ENCODE results near the gene TTC13. TPM values are rescaled to one million over a fixed set of nuclear protein-coding genes. Genes with fewer than 3 reads are reported as not detected.

TTC13 gene
- total and polyA plus RNA-seq, 10 of the 15 experiments (the other 5 are each of a cell fraction or from before 2014, with no cell fraction given), result 5.8 to 30.8 (median 18.5) TPM

DNA sequence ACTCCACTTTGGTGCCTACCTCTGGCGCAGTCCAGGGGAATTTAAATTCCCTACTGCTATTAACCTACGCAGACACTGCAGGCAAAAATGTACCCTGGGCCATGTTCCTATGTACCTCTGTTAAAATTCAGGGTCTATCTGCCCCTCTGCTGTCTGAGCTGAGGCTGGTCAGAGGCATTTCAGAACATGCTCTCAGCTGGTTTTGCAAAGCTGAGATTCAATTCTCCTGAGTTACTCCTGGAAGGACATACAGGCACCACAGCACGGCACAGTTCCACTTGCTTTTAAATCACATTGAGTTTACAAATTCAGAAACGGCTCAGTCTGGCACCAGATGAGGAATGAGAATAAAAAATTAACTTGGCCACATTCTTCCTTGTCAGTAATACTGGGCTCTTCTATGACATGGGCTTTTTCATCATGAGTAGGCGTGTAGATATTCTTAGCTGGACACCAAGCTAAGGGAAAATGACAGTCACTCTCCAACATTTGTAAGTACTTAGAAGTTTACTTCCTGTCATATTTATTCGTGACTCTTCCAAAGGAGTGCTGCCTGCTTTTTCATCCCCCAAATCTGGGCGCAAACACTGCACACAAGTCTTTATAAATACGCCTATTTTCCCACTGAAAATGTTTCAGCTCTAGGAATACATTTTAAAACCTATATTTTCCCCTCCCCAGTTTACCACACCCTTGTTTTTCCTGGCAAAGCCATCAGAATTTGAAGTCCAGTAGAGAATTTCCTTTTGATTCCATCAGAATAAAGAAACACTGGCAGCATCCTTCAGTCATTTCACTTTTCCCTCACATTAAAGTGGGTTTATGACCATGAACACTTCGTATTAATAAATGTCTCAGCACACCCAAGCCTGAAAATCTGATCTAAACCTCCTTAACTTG is 112.2 kb downstream of the TTC13 start:
- no peak overlapping the region for H3K4me2 ChIP-seq (ENCODE audit: control insufficient read depth, insufficient read depth)
- no peaks in the 10 kb centered on the region for H4K20me1 ChIP-seq (ENCODE audit: control insufficient read depth, insufficient read depth)
- no peaks in the 10 kb centered on the region for H3K9me3 ChIP-seq (replicated peaks; ENCODE audit: control insufficient read depth, insufficient read depth, low read length)
- no peak overlapping the region for H3K27ac ChIP-seq (ENCODE audit: control insufficient read depth, insufficient read depth)
- H2AFZ ChIP-seq (ENCODE audit: control insufficient read depth, low read depth, low read length), result no peak overlapping the region
- FAIRE-seq (no peak), ATAC-seq (no peak), DNase-seq (ENCODE audit: low read depth, low spot score) (no peak)
- H3K4me3 ChIP-seq, result no peak overlapping the region
- TF ChIP-seq TAF1 (IDR thresholded peaks at IDR 0.05; ENCODE audit: borderline replicate concordance, low read depth, low read length), result no peak
- TF ChIP-seq ZBED1 (IDR thresholded peaks at IDR 0.05; ENCODE audit: borderline replicate concordance), result no peak
- TF ChIP-seq NFXL1 (IDR thresholded peaks at IDR 0.05; ENCODE audit: borderline replicate concordance), result no peak
- no peak for TF ChIP-seq IRF3 (IDR thresholded peaks at IDR 0.05)
- 45% methylated on average over 9 of the region's 9 CpGs for WGBS (ENCODE audit: insufficient coverage, insufficient replicate concordance, low lambda C conversion rate, missing lambda C conversion rate)
- peaks cover 4% of the 10 kb centered on the region; the same call in 1 of the 2 replicates for H3K4me1 ChIP-seq (ENCODE audit: control insufficient read depth, insufficient read depth, low read length)
- ChIA-PET CTCF (interaction anchor here (1.1 kb wide), 1 partner anchor 13 kb away, joined by 3 read pairs; no protein-coding TSS in a partner anchor), RAD21 (ENCODE audit: unreplicated experiment) (no interaction called here), SMC1A (ENCODE audit: uncharacterized antibody, unreplicated experiment) (interaction anchor here (0.7 to 1.0 kb wide), 2 partner anchors 46 to 113 kb away, joined by 3 read pairs; partner anchors contain the start of gene ARV1), POLR2A (no interaction called here)
- no peak overlapping the region for H3K9ac ChIP-seq (ENCODE audit: control insufficient read depth, insufficient read depth, low read length)
- in situ Hi-C loops (cut with MboI) (no loop called here), intact Hi-C loops (cut with micrococcal nuclease; ENCODE audit: unreplicated experiment) (no loop called here)
- H3K36me3 ChIP-seq (ENCODE audit: control insufficient read depth in 2 of 2, insufficient read depth in 2 of 2, low read length in 1 of 2), result no peaks in the 10 kb centered on the region
- H3K27me3 ChIP-seq (replicated peaks in 1 of 2; ENCODE audit: control insufficient read depth in 2 of 2, insufficient read depth in 2 of 2, low read length in 1 of 2), result peaks cover 0 to 5% of the 10 kb centered on the region in 2 experiments; a peak in 3 of 4 replicates
- BruUV-seq (replicated peaks), result no TSS peak
- H3K79me2 ChIP-seq (ENCODE audit: control insufficient read depth, insufficient read depth, low read length), result no peaks in the 10 kb centered on the region

All from GM12878 (cell line).